Breast epithelium (tissue), 4 donors: Measurements from ENCODE around the gene MACROD2. TPM values are rescaled to one million over a fixed set of nuclear protein-coding genes. Genes with fewer than 3 reads are reported as not detected.
"Not testable (repeated sequence)": the region's sequence is repeated elsewhere in the genome, so short reads cannot be mapped to it uniquely, and the experiment has no call there.

Experiments
- DNase-seq, 2 donors: peaks; one replicate each; pipeline ENCODE4 v3.0.0-alpha.2; 2019; ENCODE audit warnings: low spot score in 2 of 2
- H3K27ac ChIP-seq, 2 donors: fragments of 200-600 bp; sonication (generic) in 1 of 2; one replicate each; pipeline ENCODE4 v1.5.1; 2016 to 2019; ENCODE audit warnings: mild to moderate bottlenecking in 1 of 2
- H3K27me3 ChIP-seq, 2 donors: fragments of 200-600 bp; sonication (generic) in 1 of 2; one replicate each; pipeline versions ENCODE4 v1.5.1 to v1.6.0; 2017 to 2019; ENCODE audit warnings: control low read depth in 1 of 2, mild to moderate bottlenecking in 1 of 2
- H3K36me3 ChIP-seq: fragments of 200-600 bp; one replicate; pipeline ENCODE4 v1.5.1; 2019
- H3K4me1 ChIP-seq, 2 donors: fragments of 200-600 bp; sonication (generic); one replicate each; pipeline ENCODE4 v1.5.1; 2016 to 2019; ENCODE audit warnings: control low read depth in 1 of 2
- H3K4me3 ChIP-seq, 3 donors: fragments of 200-600 bp; sonication (generic); 1 replicate in 2 of 3; 2 replicates in 1 of 3; pipeline ENCODE4 v1.5.1; 2016 to 2019; ENCODE audit warnings: mild to moderate bottlenecking in 3 of 3, moderate library complexity in 2 of 3
- H3K9me3 ChIP-seq, 2 donors: fragments of 200-600 bp; sonication (generic) in 1 of 2; one replicate each; pipeline ENCODE4 v1.5.1; 2016 to 2019; ENCODE audit warnings: control low read depth in 1 of 2
- POLR2A ChIP-seq: fragments of 450-650 bp; IDR thresholded peaks from one replicate; pipeline ENCODE4 v1.6.1; 2016; ENCODE audit warnings: antibody characterized with exemption, mild to moderate bottlenecking, moderate library complexity
- POLR2AphosphoS5 ChIP-seq, 3 donors: sonication (generic); formaldehyde crosslinking; IDR thresholded peaks; one replicate each; pipeline ENCODE4 v1.6.1; 2017; ENCODE audit warnings: antibody characterized with exemption in 3 of 3
- intact Hi-C: fragments of 100-400 bp; cut with DNase I; formaldehyde crosslinking; loops from one replicate; pipeline ENCODE4 v1.15.1; 2023; ENCODE audit warnings: low total_unique reads
- total RNA-seq, 3 donors: library from RNA; depleted of rRNA; stranded (reverse); fragments of >200 nt; gene quantifications; one replicate each; pipeline ENCODE4 v1.1.0, GENCODE V29; 2016
- TF ChIP-seq, protein P1 (sequence below), 3 donors: fragments of 450-650 bp; IDR thresholded peaks; one replicate each; pipeline ENCODE4 v1.5.1; 2016 to 2017; ENCODE audit warnings: antibody characterized with exemption in 3 of 3, mild to moderate bottlenecking in 3 of 3, moderate library complexity in 3 of 3

MACROD2 gene
- total RNA-seq, 3 donors from 2014 or later, result 6.7 to 26.8 (median 8.8) TPM

DNA sequence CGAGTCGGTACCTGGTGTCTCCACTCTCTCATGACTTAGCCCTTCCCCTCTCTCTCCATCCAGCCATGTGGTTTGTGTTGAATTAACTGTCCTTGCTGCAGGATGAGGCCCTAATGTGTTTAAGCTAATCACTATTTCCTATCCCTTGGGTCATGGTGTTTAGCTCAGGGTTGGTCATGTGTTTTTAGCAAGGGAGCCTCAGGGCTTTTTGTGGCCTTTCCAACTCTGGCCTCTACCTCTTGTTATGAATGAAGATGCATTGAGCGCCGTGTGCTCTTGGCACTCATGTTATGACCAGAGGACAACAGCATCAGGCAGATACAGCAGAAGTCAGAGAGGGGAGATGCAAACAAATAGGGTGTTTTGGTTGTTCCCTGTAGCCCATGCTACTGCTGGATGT lies 1016.3 kb downstream of the MACROD2 start:
- Histone ChIP-seq H3K36me3 (no peaks in the 10 kb centered on the region), H3K9me3 (no peaks in the 10 kb centered on the region), H3K4me1 (no peaks in the 10 kb centered on the region), H3K27me3 (no peaks in the 10 kb centered on the region), H3K27ac (no peak overlapping the region), H3K4me3 (no peak overlapping the region)
- DNase-seq, result no peak
- TF ChIP-seq POLR2A, result no peak
- intact Hi-C loops, result no loop called here

DNA sequence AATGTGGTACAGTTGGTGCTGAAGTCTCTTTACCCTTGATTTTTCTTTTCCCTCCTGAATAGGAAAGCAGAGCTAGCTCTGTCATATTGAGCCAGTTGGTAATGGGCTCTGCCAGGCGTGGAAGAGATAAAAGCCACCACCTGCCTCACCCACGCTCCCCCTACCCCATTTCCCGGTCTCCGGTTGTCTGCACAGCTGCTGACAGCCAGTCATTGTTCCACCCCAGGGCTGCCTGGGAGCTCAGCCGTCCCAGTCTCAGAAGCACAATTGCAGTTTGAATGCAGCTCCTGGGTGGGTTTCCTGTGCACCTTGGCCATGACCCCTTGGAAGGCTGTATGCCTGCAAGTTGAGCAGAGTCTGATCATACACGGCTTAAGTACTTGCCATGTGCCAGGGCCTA lies 1017.2 kb downstream of the MACROD2 start:
- Histone ChIP-seq H3K27ac (no peak overlapping the region), H3K27me3 (no peaks in the 10 kb centered on the region), H3K36me3 (no peaks in the 10 kb centered on the region), H3K4me1 (no peaks in the 10 kb centered on the region), H3K9me3 (no peaks in the 10 kb centered on the region), H3K4me3 (no peak overlapping the region)
- intact Hi-C loops, result no loop called here
- no peak for TF ChIP-seq POLR2A
- TF ChIP-seq, protein P1, sequence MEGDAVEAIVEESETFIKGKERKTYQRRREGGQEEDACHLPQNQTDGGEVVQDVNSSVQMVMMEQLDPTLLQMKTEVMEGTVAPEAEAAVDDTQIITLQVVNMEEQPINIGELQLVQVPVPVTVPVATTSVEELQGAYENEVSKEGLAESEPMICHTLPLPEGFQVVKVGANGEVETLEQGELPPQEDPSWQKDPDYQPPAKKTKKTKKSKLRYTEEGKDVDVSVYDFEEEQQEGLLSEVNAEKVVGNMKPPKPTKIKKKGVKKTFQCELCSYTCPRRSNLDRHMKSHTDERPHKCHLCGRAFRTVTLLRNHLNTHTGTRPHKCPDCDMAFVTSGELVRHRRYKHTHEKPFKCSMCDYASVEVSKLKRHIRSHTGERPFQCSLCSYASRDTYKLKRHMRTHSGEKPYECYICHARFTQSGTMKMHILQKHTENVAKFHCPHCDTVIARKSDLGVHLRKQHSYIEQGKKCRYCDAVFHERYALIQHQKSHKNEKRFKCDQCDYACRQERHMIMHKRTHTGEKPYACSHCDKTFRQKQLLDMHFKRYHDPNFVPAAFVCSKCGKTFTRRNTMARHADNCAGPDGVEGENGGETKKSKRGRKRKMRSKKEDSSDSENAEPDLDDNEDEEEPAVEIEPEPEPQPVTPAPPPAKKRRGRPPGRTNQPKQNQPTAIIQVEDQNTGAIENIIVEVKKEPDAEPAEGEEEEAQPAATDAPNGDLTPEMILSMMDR (IDR thresholded peaks at IDR 0.05), result no peak
- no peak for TF ChIP-seq POLR2AphosphoS5 (IDR thresholded peaks at IDR 0.05)
- DNase-seq, result no peak

DNA sequence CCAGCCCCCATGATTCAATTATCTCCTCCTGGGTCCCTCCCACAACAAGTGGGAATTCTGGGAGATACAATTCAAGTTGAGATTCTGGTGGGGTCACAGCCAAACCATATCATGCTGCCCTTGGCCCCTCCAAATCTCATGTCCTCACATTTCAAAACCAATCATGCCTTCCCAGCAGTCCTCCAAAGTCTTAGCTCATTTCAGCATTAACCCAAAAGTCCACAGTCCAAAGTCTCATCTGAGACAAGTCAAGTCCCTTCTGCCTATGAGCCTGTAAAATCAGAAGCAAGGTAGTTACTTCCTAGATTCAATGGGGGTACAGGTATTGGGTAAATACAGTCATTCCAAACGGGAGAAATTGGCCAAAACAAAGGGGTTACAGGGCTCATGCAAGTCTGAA lies 1021.6 kb downstream of the MACROD2 start:
- DNase-seq, H3K36me3 ChIP-seq, H3K9me3 ChIP-seq, intact Hi-C loops, H3K4me3 ChIP-seq, H3K4me1 ChIP-seq, H3K27me3 ChIP-seq, H3K27ac ChIP-seq: not testable (repeated sequence)

DNA sequence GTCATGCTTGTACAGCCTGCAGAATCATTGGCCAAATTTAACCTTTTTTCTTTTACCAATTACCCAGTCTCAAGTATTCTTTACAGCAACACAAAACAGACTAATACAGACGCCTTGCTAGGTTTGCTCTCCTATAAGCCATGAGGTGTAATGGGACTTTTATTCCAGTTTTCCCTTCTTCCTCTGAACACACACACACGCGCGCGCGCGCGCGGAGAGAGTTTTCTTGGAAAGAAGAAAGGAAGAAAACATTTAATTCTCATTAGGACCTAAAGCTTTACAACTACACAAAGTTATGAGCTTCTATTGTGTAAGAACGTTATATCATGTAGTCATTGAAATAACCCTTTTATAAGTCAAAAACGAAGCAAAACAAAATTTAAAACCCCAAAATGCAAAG lies 1023.6 kb downstream of the MACROD2 start:
- no peaks in the 10 kb centered on the region for H3K4me1 ChIP-seq
- H3K4me3 ChIP-seq, result no peak overlapping the region
- no peak for DNase-seq
- no peaks in the 10 kb centered on the region for H3K27me3 ChIP-seq
- H3K27ac ChIP-seq, result no peak overlapping the region
- no peaks in the 10 kb centered on the region for H3K36me3 ChIP-seq
- H3K9me3 ChIP-seq, result no peaks in the 10 kb centered on the region
- TF ChIP-seq POLR2AphosphoS5 (IDR thresholded peaks at IDR 0.05) (no peak), POLR2A (no peak)
- TF ChIP-seq, protein P1 (IDR thresholded peaks at IDR 0.05), result no peak
- intact Hi-C loops, result no loop called here

DNA sequence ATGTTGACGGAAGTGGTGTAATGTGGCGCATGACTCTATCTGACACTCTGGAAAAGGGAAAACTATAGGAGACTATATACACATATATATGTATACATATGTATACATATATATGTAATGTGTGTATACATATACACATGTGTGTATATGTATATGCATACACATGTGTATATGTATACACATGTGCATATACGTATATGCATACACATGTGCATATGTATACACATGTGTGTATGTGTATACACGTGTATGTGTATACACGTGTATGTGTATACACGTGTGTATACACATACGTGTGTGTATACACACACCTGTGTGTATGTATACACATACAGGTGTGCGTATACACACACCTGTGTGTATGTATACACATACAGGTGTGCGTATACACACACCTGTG lies 1025.5 kb downstream of the MACROD2 start:
- no peaks in the 10 kb centered on the region for H3K4me1 ChIP-seq
- no peaks in the 10 kb centered on the region for H3K9me3 ChIP-seq
- H3K36me3 ChIP-seq, result no peaks in the 10 kb centered on the region
- TF ChIP-seq POLR2AphosphoS5 (IDR thresholded peaks at IDR 0.05), result no peak
- TF ChIP-seq POLR2A, result no peak
- TF ChIP-seq, protein P1 (IDR thresholded peaks at IDR 0.05), result no peak
- H3K4me3 ChIP-seq, result no peak overlapping the region
- no peak for DNase-seq
- H3K27me3 ChIP-seq, result no peaks in the 10 kb centered on the region
- no peak overlapping the region for H3K27ac ChIP-seq
- intact Hi-C loops, result no loop called here

DNA sequence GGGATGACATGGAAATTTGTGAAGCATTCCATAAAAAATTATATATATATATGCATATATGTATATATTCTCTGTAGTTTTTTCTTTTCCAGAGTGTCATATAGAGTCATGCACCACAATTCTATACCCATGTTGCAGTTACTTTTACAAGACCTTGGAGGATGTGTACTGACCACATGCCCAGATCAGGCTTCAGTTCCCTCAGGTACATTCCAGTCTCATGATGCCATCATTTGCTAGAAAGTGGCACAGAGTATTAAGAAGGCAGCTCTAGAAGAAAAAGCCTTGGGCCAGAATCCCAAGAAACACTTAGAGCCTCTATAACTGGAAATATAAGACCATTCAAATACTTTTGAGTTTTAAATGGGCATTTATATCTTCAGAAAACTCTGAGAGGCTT lies 1027.6 kb downstream of the MACROD2 start:
- intact Hi-C loops, result no loop called here
- TF ChIP-seq, protein P1 (IDR thresholded peaks at IDR 0.05), result no peak
- TF ChIP-seq POLR2A (no peak), POLR2AphosphoS5 (IDR thresholded peaks at IDR 0.05) (no peak)
- H3K4me1 ChIP-seq, result no peaks in the 10 kb centered on the region
- H3K27me3 ChIP-seq, result no peaks in the 10 kb centered on the region
- H3K36me3 ChIP-seq, result no peaks in the 10 kb centered on the region
- DNase-seq, result no peak
- H3K4me3 ChIP-seq, result no peak overlapping the region
- H3K27ac ChIP-seq, result no peak overlapping the region
- no peaks in the 10 kb centered on the region for H3K9me3 ChIP-seq
